GM20000 (cell line): Measurements from ENCODE around the gene INHBC.

Experiments used
- DNase-seq: peaks from one replicate; pipeline ENCODE4 v3.0.0; 2012; ENCODE audit warnings: low spot score
- CTCF ChIP-seq: IDR thresholded peaks from 2 replicates; pipeline ENCODE4 v1.5.1; 2012; ENCODE audit warnings: mild to moderate bottlenecking, control low read depth; ENCODE audit errors: extremely low read depth, missing control alignments

Gene INHBC

GRCh38 chr12:57434517-57435223 lies at the start of gene INHBC:
TSS of gene INHBC (plus strand) at chr12:57434784. CDS start at chr12:57434887, 103 bp downstream.
- no peak for DNase-seq
- no peak for TF ChIP-seq CTCF

- peak; percentile 42 for DNase-seq
Observed at GRCh38 chr12:57385586-57385985, 49.0 kb upstream of the INHBC start.

GRCh38 chr12:57386187-57386720 lies 48.3 kb upstream of the INHBC start:
- TF ChIP-seq CTCF, result no peak
- DNase-seq, result no peak

More at GRCh38 chr12:57385586-57385985, 49.0 kb upstream of the INHBC start:
- TF ChIP-seq CTCF, result no peak

- DNase-seq, result no peak
- TF ChIP-seq CTCF, result no peak
Observed at GRCh38 chr12:57388425-57388824, 46.2 kb upstream of the INHBC start.

- DNase-seq, result no peak
- no peak for TF ChIP-seq CTCF
Observed at GRCh38 chr12:57389033-57389432, 45.6 kb upstream of the INHBC start.

- no peak for DNase-seq
- TF ChIP-seq CTCF, result no peak
Observed at GRCh38 chr12:57390174-57390573, 44.4 kb upstream of the INHBC start.

GRCh38 chr12:57395121-57395520 lies 39.5 kb upstream of the INHBC start:
- no peak for DNase-seq
- no peak for TF ChIP-seq CTCF
